ENCODE data around the gene SCUBE3.

GRCh38 chr6:35195120-35195780, 18.5 kb upstream of the SCUBE3 start:
- TF ChIP-seq GATA3 (IDR thresholded peaks at IDR 0.05; ENCODE audit: low read depth, low read length) (no peak), GATA2 (IDR thresholded peaks at IDR 0.05; ENCODE audit: low read depth, low read length) (no peak)
